Thyroid gland (tissue), 4 donors: Measurements from ENCODE around the gene DCAF5.
A peak's percentile ranks its signal among the peaks of the same experiment; 100 is the strongest.

Source experiments
- CTCF ChIP-seq, 6 experiments: fragments of 200-600 bp in 3 of 6; fragments of 450-650 bp in 3 of 6; sonication (generic) in 3 of 6; IDR thresholded peaks; one replicate each; pipeline ENCODE4 v1.5.1; 2016 to 2019; ENCODE audit warnings: antibody characterized with exemption in 6 of 6, mild to moderate bottlenecking in 2 of 6, inconsistent platforms in 1 of 6, moderate library complexity in 1 of 6
- POLR2A ChIP-seq, 2 donors: fragments of 450-650 bp; IDR thresholded peaks; one replicate each; pipeline ENCODE4 v1.6.1; 2017; ENCODE audit warnings: antibody characterized with exemption in 2 of 2, mild to moderate bottlenecking in 2 of 2, moderate library complexity in 1 of 2

GRCh38 chr14:69154779-69155178 lies 1.9 kb upstream of the DCAF5 start:
- TF ChIP-seq CTCF (IDR thresholded peaks at IDR 0.05) = peak in 4 of 6 experiments; percentile 17 to 50 (median 30)
- TF ChIP-seq POLR2A (IDR thresholded peaks at IDR 0.05) = peak in 1 of 2 donors; percentile 87
